ENCODE results near the gene PSMG2.

GRCh38 chr18:12699747-12700146 is 3.1 kb upstream of the PSMG2 start:
- no peak for TF ChIP-seq POLR2AphosphoS5 (IDR thresholded peaks at IDR 0.05; ENCODE audit: low read depth, low read length)
- TF ChIP-seq CTCF (IDR thresholded peaks at IDR 0.05): no peak
- no peak for TF ChIP-seq REST (IDR thresholded peaks at IDR 0.05; ENCODE audit: insufficient read depth in 1 of 2, low read depth in 2 of 2, low read length in 1 of 2)
